NCI-H1048 (cell line): ENCODE results near the gene RANBP17.
A peak's percentile ranks its signal among the peaks of the same experiment; 100 is the strongest.

Source experiments
- DNase-seq: peaks from one replicate; lab custom pipeline; 2025; lab: John Stamatoyannopoulos, UW

RANBP17 gene

DNA sequence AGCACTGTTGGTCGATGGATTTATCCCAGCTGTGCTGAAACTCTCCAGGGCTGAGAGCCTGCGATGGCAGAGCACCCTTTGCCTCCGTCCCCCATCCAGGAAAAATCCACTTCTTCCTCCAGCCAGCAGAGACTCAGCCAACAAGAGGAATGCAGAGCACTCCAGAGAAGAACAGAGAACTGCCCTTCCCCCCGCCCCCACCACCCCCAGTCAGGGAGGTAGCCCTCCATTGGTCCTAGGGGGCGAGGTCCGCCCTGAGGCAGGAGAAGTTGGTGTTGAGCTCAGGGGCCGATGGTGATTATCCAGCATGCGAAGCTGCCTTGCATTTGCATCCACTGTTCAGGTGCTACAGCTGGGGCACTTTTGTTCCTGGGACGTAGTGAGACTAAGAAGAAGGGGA lies 456.2 kb downstream of the RANBP17 start:
- DNase-seq, result no peak

DNA sequence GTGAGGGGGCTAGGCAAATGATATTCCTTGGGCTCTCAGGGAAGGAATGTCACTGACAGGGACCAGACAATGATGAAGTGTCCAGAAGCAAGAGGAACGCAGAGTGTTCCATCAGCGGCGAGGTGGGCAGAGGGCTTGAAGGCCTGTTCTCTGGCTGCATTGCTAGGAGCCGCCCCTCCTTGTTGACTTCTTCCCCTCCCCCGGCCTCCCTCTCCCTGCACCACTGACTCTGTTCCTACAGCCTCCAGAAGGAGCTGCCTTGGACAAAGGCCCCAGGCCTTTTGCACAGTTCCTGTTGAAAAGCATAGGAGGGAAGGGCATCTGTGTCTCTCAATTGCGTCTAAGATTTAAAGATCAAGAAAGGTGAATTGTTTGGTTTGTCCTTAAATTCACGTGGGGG lies 459.6 kb downstream of the RANBP17 start:
- DNase-seq, result no peak

DNA sequence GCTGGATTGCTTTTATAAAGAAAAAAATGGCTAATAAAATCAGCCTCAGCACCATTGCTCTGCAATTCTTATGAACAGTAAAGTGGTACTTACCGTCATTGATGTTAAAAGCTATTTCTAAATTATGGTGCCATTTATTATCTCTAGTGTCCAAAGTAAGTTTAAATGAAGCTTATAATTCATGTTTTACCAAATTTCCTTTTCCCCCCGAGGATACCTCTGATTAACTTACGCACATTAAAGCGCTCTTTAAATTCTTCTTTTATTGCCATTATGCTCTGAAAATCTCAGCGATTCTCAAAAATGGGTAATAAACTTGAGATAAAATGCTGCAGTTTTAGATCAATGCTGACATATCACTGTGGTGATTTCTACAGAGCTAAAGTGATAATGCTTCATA lies 460.7 kb downstream of the RANBP17 start:
- no peak for DNase-seq

DNA sequence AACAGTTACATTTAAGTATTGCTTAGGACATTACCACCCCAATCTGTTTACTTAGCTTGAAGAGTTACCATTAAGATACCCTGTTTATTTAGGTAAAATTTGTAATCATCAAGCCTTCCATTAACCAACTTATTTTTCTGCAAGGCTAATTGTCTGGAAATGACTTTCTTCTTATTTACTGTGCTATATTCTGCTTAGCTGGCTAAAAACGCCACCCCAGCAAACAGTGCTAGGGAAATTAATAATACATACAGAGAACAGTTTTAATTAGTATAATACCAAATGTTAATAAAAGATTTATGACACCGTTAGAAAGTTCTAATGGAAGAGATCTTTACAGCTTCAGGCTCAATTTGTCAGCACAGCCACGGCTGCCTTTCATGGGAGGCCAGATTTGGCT lies 461.2 kb downstream of the RANBP17 start:
- DNase-seq, result no peak

DNA sequence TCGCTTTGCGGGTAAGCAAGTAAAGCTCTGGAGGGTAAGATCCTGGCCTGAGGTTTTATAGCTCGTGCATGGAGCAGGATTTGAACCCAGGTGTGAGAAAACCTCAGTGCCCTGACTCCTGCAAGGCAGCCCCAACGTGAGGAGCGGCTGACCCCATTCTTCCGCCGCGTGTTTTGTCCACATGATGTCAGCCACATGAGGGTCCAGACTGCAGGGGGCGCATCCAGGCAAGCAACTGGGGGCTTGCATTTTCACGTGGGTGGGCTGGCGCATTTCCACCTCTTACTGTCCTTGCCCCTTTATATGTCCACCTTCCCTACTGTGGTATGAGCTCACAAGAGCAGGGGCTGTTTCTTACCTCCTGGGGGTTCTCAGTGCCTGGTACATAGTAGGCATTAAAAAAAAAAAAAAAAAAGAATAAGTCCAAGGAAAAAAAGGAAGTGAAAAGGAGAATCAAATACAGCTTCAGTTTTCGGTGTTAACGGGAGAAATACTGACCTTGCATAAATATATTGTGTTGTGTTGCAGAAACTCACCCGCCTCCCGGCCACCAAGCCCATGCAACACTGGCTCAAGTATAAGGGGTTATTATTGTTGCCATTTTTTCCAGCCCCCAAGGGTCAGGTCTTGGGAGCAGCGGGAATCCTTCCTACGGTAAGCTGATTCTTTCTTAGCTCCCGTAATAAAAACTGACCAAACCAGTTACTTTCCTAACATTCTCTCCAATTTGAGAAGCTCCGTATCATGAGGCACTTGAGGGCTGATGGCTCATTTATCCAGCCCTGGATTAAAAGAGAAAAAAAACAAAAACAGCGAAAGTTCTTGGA lies 462.2 kb downstream of the RANBP17 start:
- no peak for DNase-seq

DNA sequence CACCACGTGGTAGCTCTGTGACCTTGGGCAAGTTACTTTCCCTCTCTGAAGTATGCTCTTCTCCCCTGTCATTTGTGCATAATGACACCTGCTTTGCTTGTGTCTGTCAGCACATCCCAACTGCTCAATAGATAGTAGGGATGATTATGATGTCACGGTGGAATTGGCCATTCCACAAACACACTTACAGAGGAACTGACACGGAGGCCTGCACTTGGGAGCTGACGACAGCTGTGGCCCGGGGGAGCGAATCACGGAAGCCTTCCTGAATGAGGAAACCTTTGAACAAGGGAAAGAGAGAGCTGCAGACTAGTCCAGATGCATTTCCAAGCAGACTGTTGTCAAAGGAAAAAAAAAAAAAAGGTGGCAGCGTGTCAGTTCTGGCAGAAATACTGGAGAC lies 468.2 kb downstream of the RANBP17 start:
- no peak for DNase-seq

DNA sequence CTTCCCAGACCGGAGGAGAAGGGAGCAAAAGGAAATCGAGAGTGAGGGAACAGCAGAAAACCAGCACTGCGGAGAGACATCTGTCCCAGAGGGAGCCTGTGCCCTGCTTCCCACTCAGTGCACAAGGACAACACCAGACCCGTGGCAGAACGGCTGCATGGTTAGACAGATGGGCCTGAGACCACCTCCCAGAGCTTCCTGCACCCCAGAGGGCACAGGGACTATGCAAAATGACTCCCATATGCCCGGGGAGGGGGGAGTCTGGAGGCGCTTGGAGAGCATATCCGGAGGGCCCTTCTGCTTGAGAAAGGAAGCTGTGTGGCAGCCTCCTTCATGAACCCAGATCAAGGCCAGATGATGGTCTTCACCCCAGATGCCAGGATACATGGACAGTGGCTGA lies 473.8 kb downstream of the RANBP17 start:
- DNase-seq, result no peak

DNA sequence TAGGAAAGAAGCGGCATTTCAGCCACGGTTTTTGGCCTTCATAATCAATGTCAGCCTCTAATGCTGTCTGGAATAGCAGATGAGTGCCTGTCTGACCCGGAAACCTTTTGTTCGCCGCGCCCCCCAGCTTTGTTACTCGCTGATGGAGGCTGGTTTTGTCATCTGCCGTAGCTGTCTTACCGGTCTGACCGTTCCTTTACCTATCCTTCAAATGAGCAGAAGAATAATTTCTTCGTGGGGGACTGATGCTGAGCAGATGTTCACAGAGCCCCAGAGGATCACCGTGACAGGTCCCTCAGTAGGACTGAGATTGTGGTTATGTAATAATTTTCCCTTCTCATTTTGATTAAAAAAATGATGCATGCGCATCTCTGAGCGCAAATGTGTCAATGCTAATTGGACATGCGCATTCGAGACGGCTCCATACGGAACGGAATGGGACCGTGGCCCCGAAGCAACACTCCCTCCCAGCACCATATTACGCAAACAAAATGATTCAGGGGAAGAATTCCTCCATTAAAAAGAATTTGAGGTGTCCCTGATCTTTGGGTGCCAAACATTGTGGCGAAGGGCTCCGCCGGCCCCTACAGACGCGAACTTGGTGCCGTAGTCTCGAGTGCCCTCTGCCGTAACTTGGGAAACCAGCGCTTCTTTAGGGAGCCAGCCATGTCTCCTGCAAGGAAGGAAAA lies 474.8 kb downstream of the RANBP17 start:
- DNase-seq, result no peak

DNA sequence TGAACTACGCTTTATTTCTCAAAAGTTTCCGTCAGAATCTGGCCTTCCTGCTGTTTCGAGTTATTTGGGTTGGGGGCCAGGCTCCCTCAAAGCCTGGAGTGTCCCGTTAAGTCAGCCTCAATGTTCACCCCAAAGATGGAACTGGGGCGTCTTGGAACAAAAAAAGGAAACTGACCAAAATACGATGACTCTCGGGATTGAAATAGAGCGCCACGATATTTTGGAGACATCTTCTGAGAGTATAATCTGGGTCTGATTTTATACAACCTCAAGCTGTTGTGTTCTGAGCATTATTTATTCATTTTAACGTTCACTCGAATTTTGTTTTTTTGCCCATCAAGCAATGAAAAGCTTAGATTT lies 475.4 kb downstream of the RANBP17 start:
- no peak for DNase-seq

DNA sequence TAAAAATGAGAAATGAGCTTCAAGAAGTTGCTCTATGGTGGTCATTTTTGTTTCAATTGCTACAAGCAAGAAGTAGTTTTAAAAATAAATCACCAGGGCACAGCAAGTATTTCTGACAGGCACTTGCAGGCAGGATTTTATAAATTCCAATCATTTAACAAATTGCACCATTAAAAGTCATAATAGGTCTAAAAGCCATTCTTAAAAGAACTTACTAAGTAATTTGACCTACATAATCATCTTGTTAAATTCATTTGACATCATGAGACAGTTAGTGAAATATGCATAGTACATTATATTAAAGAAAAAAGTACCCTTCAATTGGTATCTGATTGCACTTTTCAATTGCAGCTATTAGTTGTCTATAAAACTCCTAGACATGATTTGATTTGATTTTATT lies 478.2 kb downstream of the RANBP17 start:
- no peak for DNase-seq

DNA sequence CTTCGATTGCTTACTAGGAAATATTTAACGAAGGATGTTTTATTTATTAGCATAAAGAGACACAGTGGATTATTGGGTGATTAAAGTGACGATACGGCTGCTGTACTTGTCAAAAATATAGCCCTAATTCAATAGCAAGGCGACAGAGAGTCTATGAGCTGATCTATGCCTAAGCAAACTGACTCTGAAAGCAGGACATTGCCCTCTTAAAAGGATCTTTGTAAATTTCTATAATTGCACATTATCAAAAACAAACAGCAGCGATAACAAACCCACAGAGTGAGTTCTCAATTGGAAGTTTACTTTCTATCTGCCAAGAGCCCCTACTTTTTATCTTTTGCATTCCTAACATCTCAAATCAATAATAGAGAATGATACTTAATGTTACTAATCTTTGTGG lies 478.7 kb downstream of the RANBP17 start:
- no peak for DNase-seq

DNA sequence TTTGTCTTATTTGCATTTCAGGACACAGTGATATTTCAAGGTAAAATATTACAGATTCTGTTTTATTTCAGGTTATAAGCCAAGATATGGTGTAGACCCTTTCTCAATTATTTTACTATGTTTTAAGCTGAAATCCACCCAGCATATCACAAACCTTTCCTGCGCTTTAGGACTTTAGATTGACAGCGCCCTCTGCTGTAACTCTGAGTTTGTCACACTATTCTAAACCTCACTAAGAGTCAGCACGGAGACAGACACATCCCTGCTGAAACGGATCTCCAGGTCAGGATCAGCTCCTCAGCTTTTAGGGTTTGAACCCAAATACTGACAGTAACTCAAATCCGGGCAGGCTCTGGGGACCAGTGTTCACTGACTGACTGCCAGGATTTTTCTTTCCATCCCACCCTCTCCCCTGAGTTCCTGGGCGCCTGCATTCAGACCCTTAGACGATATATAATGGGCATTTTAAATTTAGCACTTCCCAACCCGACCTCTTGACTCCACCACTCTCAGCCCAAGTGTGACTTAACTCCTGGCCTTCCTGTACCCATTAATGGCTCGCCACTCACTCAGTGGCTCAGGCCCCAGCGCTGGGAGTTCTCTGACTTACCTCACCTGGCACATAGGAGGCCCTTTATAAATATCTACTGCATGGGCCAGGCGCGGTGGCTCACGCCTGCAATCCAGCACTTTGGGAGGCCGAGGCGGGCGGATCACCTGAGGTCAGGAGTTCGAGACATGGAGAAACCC lies 480.7 kb downstream of the RANBP17 start:
- peak; percentile 22 for DNase-seq

DNA sequence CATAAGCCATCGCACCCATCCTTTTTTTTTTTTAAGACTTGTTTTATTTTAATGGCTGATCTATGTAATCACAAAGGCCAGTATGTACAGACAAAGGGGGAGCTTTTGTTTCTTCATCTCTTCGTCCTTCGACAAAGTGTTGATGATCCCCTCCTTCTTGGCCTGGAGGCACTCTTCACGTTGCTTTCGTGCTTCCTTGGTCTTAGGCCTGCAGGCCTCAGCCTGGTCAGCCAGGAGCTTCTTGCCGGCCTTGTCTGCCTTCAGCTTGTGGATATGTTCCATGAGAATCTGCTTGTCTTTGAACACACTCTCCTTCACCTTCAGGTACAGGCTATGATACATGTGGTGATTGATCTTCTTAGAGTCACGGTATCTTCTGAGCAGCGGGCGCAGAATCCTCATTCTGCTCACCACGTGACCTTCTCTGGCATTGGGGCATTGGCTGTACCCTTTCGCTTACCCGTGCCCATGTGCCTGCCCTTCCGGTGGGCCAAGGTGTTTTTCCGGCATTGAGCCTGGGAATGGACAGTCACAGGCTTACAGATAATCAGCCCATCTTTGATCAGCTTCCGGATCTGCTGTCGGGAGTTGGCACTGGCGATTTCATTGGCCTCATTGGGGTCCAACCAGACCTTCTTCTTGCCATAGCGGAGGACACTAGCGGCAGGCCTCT lies 483.3 kb downstream of the RANBP17 start:
- DNase-seq, result no peak
